GM21723 (cell line): ENCODE measurements around the gene FGGY.
"Not testable (repeated sequence)": the region's sequence is repeated elsewhere in the genome, so short reads cannot be mapped to it uniquely, and the experiment has no call there.

Experiments
- ATAC-seq: cut with Tn5 transposase; IDR thresholded peaks from one replicate; pipeline ENCODE4 v1.9.1; 2021; ENCODE audit warnings: mild to moderate bottlenecking, moderate library complexity; ENCODE audit not compliant: unreplicated experiment

The FGGY gene

DNA sequence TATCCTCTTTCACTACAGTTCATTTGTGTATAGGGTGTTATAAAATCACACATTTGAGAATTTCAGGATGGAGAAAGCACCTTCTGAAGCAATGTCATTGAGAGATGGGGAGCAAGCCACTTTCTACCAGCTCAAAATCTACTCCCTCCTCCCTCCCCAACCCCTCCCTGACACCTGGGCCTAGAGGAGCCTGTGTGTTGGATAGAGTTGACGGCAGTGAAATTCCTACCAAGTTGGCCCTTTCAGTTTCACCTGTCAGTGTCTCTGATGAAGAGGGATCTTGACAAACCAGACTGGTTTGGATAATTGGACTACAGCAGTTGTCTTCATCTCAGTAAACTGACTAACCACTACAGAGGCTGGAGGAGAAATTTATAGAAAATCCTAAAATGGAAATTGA, 392.8 kb downstream of the FGGY start:
- no peak for ATAC-seq

DNA sequence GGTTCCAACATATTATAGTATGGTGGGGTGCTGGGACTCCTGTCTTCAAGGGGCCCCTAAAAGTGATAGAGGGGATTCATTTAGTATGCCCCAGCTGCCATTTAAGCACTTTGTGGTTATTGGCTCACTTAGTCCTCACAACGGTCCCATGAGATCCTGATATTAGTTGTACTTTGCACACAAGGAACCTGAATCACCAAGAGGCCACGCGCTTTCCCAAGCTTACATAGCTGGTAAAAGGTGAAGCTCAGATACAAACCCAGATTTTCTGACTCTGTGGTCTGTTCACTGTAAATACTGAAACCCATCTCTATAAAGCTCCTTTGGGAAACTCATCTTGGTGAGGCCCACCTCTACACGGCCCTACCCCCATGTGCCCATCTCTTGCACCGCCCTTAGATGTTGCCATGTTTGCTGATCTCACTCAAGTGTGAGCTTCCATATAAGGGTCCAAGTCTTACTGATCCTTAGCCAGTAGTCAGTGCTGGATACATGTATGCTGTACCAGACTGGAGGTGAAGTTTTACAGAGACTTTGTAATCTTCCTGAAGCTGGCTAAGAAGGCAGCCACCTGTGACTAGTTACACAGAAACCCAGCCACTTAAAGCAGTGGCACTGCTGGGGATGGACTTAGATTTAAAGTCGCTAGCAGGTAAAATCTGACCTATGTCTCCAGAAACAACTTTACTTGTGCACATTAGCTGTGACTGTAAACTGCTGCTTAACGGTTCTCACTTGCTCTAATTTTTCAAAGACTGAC, 393.5 kb downstream of the FGGY start:
- ATAC-seq, result no peak

GRCh38 chr1:59691261-59691660, 394.4 kb downstream of the FGGY start:
- no peak for ATAC-seq

DNA sequence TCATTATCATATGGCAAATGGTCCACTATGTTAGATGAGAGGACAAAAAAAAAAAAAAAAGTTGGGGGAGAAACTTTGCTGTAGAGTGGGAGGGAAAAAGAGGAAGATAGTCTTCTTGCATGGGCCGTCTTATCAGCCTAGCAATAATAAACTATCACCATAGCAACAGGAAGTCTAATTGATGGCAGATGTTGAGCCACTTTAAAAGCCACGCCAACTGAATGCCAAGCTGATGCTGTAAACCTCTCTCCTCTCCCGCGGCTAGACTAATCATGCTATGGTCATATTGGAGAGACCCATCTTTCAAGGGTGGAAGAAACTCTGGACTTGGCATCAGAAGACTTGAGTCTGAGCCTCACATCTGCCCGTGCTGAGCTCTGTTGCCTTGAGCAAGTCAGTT, 395.7 kb downstream of the FGGY start:
- no peak for ATAC-seq

- no peak for ATAC-seq
Observed at GRCh38 chr1:59693406-59693805, 396.5 kb downstream of the FGGY start.

DNA sequence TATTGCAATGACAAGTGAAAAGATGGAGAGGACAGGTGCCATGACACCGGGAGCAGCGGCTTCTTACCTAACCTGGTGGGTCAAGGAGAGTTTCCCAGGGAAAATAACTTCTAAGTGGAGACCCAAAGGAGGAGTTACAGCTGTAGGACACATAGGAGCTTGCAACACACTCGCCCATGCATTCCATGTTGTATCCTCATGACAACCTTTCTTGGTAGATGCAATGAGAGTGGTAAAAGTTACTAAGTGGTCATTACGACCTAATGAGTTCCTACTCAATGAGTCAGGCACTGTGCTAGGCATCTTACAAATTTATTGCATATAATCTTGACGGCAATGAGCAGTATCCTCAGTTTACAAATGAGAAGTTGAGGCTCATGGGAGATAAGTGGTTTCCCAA, 398.4 kb downstream of the FGGY start:
- ATAC-seq, result no peak

GRCh38 chr1:59696421-59697115, 399.7 kb downstream of the FGGY start:
- ATAC-seq, result peak; percentile 44

- peak; percentile 54 for ATAC-seq
Observed at GRCh38 chr1:59697150-59697800, 400.4 kb downstream of the FGGY start.

DNA sequence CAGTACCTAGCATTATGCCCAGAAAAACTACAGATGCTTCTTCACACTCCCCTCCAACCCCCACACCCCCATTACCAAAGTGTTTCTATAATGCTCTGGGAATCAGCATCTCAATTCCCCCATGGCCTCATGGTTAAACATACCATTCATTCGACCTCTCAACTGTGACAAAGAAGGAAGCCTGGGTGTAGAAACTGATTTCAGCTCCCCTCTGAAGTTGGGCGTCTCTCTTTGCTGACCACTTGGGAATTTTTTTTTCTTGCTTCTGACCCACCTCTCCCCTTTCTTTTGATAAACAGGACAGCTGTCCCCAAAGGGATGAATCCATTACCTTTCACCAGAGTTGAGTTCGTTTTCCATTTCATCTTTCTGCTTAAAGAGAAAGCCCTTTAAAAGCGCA, 401.5 kb downstream of the FGGY start:
- ATAC-seq, result no peak

DNA sequence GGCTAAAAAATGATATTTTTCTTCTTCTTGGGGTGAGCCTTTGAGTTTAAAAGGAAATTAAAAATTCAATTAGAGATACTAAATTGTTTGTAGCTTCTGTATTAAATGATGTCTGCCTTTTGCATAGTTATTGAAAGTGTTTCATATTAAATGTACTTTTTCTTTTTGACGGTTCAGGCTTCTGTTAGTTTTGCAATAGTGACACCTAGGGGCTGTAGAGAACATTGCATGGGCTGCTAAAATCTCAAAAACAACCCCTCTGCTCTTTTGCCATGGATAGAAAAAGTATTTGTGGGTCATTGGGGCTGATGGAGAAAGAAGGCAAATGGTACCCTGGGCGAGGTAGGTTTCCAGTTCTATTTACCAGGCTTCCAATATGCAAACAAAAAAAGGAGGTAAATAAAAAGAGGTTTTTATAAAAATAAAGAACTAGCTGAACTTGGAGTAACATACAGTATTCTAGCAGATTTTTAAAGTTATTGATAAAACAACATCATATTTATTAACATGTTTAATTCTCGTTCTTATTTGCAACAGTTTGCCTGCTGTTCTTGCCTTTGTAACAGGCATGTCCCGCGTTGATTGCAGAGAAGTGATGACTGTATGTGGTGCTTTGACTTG, 402.4 kb downstream of the FGGY start:
- no peak for ATAC-seq

GRCh38 chr1:59701376-59701775, 404.5 kb downstream of the FGGY start:
- ATAC-seq, result no peak

DNA sequence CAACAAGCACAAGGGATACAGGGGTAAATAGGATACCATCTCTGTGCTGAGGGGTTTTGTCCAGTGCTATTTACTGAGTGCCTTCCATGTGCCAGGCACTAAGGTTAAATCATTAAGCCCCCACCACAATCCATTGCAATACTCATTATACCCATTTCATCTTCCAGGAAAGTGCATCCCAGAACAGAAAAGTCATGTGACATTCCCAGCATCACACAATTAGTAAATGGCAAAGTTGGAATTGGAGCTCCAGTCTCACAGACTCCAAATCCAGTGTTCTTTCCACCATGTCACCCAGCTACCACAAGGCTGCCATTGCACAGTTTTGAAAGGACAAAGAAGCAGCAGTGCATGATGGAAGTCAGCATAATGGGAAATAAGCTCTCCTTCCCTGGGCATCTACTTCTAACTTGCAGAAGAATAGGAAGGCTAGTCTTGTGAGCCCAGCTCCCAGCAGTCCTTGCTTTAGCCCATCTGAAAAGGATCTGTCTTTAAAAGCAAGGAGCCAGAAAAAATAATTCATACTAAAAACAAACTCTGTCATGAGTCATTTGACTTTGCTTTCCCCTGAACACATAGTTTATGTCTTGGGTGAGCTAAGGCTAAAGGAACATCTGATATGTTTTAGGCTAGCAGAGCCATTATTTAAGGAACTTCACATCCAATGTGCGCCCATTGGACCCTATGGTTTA, 406.5 kb downstream of the FGGY start:
- ATAC-seq, result no peak

GRCh38 chr1:59703918-59704378, 407.1 kb downstream of the FGGY start:
- ATAC-seq, result no peak

GRCh38 chr1:59704716-59705115, 407.8 kb downstream of the FGGY start:
- ATAC-seq, result no peak

DNA sequence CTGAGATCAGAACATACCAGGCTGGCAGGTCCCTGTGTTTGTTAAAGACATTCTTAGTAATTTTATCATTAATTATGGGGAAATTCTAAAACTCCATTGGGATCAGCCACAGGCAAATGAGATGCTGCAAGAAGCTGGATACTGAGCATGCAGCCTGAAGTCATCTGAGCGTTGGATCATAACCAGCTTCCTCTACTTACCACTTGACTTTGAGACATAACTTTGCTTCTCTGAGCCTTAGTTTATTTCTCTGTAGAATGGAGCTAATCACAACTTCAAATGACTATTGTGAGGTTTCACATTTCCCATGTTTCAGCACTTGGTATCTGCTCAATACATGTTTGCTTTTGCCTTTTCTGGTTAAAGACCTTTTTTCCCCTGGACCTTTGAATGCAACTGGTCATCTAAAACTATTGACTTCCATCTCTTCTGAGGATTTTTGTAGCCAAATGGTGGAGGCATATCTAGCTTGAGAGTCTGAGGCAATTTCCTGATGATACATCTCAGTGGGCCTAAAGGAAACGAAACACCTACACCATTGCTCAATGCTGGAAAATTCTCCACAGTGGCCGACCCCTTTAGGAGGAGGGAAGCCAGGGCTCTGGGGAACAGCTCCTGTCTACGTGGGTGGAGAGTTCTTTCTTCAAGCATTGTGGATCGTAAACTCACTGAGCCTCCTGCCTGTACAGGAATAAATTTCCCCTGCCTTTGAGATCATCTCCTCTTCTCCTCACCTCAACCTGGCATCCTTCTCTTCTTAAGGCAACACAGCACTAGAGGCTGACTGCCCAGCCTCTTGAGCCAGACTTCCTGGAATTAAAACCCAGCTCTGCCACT, 408.8 kb downstream of the FGGY start:
- ATAC-seq, result no peak

DNA sequence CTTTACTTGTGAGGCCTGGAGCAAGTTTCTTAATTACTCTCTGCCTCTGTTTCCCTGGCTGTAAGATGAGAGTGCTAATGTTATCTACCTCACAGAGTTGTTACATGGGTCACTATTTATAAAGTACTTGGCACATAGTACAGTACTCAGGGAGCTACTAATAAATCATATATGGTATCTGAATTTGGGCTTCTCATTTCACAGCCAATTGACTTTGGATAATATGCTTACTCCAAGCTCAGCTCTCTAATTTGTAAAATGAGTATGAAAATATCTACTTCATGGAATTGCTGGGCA, 409.4 kb downstream of the FGGY start:
- ATAC-seq, result no peak

- ATAC-seq, result no peak
Observed at GRCh38 chr1:59707178-59707791, 410.4 kb downstream of the FGGY start.

- no peak for ATAC-seq
Observed at GRCh38 chr1:59709333-59709732, 412.4 kb downstream of the FGGY start.

GRCh38 chr1:59710920-59711319, 414.0 kb downstream of the FGGY start:
- not testable (repeated sequence) for ATAC-seq

GRCh38 chr1:59714219-59714618, 417.3 kb downstream of the FGGY start:
- ATAC-seq, result no peak
